ENCODE results near the gene NRTN.

DNA sequence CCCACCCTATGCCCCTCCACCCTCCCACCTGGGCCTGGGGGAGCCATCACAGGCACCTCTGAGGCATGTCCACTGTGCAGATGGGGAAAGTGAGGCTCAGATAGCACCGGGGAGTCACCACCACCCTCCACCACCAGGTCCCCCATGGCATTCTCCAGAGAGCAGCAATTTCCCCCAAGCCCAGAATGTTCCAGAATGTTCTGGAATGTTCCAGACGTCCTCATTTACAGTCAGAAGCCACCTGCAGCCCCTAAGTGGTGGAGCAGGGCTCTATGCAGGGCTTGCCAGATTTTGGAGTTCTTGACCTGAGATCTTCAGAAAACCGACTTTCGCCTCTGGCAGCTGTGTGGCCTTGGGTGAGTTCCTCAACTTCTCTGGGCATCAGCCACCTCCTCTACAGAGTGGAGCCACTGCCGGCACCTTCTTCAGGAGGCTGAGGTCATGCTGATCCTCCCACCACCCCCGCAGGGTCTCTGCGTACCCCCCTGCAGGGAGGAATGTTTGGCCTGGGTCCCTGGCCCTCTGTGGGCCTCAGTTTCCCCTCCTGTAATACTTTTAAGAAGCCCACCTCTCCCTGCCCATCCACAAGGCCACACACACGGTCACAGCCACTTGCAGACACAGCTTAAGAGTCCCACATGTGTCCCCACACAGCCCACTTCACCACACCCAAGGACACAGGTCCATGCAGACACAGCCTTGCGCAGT is 59.3 kb downstream of the NRTN start:
- TF ChIP-seq, protein P1, sequence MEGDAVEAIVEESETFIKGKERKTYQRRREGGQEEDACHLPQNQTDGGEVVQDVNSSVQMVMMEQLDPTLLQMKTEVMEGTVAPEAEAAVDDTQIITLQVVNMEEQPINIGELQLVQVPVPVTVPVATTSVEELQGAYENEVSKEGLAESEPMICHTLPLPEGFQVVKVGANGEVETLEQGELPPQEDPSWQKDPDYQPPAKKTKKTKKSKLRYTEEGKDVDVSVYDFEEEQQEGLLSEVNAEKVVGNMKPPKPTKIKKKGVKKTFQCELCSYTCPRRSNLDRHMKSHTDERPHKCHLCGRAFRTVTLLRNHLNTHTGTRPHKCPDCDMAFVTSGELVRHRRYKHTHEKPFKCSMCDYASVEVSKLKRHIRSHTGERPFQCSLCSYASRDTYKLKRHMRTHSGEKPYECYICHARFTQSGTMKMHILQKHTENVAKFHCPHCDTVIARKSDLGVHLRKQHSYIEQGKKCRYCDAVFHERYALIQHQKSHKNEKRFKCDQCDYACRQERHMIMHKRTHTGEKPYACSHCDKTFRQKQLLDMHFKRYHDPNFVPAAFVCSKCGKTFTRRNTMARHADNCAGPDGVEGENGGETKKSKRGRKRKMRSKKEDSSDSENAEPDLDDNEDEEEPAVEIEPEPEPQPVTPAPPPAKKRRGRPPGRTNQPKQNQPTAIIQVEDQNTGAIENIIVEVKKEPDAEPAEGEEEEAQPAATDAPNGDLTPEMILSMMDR (IDR thresholded peaks at IDR 0.05; ENCODE audit: low read depth, low read length) = no peak
- no peak for TF ChIP-seq EZH2phosphoT487 (IDR thresholded peaks at IDR 0.05; ENCODE audit: low read depth)

All from OCI-LY3 (cell line).